NCI-H69 (cell line): Measurements from ENCODE around the gene TMED1.

ENCODE experiments used
- DNase-seq: peaks from one replicate; lab custom pipeline; 2025; lab: John Stamatoyannopoulos, UW

The TMED1 gene

DNA sequence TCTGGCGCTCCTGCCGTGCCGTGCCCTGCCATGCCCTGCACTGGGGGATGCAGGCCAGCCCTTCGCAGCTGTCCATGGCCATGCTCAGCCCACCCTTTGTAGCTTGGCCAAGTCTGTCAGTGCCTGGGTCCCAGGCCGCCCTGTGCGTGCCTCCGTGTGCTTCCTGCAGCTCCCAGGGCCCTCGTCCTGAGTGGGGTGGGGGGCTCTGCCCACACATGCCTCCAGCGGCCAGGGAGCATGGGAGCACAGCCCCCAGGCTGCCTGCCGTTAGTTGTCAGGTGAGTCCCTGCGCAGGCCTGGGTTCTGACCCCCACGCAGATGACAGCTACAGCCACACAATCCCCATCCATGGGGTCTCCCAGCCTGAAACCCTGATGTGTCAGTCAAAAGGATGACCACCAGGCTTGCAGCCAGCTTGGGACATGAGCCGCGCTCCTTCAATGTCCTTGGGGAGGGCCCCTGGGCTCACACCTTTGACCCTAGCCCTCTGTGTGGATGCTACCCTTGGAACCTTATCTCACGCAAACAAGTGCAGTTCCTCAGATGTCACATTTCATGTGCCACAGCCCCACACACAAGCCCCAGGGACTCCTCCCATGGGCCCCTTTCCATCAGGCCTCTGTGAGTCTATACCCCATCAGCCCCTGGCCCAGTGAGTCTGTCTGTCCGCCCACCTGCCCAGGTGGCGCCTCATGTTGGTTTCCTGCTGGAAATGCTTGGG lies 24.5 kb downstream of the TMED1 start:
- DNase-seq = no peak

DNA sequence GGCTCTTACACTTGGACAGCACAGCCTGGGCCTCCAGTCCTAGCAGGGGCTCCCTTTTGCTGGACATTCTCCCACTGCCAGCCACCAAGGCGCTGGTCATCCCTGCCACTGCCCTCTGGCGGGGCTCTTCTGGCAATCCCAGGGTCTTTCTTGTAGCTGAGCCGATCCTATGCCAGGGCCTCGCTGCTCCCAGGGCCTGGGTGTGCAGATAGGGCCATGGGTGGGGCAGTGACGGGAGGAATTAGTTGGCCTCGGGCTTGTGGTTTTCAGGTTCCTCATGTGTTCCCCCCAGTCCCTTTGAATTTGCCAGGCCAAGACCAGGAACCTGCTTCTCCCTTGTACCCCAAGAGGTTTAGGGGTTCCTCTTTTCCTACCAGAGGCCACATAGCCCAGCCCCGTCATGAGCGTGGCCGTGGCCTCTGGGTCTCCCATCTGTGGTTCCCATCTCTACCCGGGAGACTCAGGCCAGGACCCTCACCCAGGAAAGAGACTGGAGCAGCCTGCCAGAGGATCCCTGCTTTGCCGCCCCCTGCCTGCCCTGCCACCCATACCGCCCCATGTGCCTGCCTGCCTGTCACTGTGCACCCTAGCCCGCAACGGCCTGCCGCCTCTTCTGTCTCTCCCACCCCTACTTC lies 26.2 kb downstream of the TMED1 start:
- DNase-seq = no peak

DNA sequence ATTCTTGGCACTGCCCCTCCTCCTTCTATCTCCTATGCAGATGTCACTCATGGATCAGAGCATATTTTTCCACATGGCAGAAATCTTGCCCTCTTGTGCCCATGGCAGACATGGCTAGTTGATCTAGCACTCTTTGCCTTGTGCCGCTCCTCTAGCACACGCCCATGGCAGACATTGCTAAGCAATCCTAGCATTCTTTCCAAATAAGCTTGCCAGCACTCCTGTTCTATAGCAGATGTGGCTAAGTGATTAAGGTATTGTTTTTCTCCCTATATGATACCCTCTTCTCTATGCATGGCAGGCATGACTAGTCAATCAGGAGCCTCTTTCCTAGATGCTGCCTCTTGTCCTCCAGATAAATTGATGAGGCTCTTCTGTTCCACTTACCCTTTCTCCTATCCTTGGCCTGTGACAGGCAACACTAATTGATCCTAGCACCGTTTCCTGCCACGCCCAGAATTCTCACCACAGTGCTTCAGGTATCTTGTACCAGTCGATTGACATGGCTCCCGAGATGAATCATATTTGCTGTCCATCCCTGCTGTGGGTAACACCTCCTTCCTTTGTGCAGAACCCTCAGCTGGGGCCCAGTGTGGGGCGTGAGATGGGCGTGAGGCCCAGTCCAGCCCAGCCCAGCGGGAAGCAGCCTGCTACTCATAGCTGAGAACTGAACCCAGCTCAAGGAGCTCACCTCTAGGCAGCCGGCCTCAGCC lies 26.9 kb downstream of the TMED1 start:
- peak; percentile 69 for DNase-seq

DNA sequence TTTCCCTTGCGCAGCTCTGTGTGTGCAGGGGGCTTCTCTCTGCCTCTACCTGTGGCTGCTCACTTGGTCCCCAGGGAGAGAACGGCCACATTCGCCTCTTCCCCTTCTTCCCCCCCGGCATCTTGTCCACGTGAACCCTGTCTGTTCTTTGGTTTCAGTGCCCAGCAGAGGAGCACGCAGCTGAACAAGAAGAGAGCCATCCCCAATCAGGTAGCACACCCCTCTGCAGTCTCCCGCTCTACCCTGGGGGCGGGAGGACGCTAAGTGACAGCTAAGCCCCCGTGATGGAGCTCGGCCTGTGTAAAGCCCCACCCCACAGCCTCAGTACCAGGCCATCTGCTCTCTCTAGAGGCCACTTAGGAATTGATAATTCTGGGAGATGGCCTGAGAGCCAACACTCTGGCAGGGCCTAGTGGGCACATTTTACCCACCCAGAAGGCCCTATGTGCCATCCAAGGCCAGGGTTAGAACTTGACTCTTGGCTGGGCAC lies 30.2 kb downstream of the TMED1 start:
- DNase-seq = no peak

DNA sequence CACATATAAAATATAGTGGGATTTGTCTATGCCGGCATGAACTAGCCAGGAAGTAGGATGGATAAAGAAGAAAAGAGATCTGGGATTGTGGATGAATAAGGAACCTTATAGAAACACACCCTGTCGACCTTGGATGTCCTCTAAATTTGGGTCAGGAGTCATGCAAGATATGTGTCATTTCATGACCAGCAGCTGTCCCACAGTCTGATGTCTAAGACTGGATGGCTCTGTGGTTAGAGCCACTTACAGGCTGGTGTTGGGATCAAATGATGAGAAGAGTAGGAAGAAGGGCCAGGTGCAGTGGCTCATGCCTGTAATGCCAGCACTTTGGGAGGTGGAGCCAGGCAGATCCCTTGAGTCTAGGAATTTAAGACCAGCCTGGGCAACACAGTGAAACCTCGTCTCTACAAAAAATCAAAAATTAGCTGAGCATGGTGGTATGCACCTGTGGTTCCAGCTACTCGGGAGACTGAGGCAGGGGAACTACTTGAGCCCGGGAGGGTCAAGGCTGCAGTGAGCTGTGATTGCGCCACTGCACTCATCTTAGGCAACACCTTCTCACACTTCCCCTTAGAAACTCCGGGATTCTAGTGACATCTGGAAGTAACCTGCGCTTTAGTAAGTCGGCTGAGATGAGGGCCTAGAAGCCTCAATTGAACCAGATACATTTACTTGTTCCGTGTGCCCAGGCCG lies 30.8 kb downstream of the TMED1 start:
- no peak for DNase-seq

GRCh38 chr19:10803252-10803651 lies 32.8 kb downstream of the TMED1 start:
- no peak for DNase-seq

DNA sequence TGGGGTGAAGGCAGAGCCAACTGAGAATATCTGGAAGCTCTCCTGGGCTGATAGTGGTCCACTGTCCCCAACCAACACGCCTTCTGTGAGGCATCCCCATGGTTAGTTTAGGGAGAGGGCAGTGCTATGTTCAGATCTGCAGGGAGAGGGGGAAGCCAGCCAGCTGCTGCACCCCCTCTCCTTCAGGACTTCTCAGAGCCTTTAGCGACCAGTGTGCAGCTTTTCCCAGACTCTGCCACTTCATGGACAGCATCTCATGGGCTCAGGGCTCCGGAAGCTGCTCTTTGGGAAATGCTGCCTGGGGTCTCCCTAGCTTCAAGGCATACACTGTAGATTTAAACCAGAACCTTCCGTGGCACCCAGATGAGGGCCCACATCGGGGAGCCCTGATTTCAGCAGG lies 33.5 kb downstream of the TMED1 start:
- DNase-seq = no peak

- DNase-seq = no peak
Measured at GRCh38 chr19:10800488-10800887, 35.5 kb downstream of the TMED1 start.

DNA sequence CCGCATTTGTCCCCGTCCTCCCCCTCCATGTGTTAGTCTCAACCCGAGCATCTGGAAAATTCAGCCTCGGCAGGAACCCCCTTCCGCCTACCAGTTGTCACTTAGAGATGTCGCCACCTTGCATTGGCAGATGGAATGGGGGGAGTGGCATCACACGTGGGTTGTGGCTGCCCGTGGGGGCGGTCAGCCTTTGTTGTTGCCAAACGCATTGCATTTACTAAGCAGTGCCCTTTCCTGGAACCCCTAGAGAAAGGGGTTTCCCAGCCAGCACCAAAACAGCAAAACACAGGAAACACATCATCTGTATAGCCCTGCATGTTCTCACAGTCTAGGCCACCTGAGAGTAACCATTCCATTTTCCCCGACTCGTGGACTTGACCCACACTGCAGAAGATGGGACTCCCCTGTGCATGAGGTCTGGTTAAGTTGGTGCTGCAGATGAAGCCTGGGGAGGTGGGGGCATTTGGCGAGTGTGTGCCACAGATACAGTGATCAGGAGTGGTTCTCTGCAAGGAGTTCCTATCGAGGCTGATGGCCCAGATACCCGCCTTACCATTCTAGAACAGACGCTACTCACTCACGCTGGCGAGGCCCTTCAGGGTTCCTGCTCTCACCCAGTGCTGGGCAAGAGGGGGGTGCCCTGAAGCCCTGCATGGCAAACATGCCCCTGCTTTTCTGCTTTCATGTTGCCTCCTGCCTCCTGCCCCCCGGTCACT lies 38.3 kb downstream of the TMED1 start:
- no peak for DNase-seq

DNA sequence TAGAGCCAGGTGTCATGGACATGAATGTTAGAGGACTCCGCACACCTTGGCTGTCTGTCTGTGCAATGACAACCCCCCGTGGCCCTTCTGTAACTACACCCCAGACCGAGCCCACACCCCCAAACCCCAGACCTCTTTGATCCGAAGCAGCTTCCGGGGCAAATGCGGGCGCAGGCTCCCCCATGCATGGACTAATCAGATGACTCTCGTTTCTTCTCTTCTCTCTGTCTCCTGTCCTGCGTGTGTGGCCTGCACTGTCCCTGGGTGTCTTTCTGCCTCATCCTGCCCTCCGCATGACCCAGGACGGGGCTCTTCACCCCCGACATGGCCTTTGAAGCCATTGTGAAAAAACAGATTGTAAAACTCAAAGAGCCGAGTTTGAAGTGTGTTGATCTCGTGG lies 38.9 kb downstream of the TMED1 start:
- DNase-seq = no peak

GRCh38 chr19:10796653-10797052 lies 39.4 kb downstream of the TMED1 start:
- DNase-seq = no peak

GRCh38 chr19:10789866-10790265 lies 46.1 kb downstream of the TMED1 start:
- DNase-seq = no peak

- no peak for DNase-seq
Measured at GRCh38 chr19:10788146-10788545, 47.9 kb downstream of the TMED1 start.

GRCh38 chr19:10784257-10784656 lies 51.8 kb downstream of the TMED1 start:
- DNase-seq = no peak

DNA sequence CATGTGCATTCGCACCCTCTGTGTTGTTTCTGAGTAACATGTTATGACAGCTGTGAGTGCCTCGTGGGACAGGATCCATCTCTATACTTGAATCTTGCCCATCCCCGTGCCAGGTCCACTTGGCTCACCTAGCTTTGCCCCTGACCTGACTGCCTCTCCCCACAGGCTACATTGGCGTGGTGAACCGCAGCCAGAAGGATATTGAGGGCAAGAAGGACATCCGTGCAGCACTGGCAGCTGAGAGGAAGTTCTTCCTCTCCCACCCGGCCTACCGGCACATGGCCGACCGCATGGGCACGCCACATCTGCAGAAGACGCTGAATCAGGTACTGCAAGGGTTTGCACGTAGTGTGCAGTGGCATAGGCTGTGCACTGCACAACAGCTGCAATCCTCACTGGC lies 53.2 kb downstream of the TMED1 start:
- DNase-seq = no peak
